ENCODE measurements around the gene PPP1R26.
A peak's percentile ranks its signal among the peaks of the same experiment; 100 is the strongest.

PPP1R26 gene

DNA sequence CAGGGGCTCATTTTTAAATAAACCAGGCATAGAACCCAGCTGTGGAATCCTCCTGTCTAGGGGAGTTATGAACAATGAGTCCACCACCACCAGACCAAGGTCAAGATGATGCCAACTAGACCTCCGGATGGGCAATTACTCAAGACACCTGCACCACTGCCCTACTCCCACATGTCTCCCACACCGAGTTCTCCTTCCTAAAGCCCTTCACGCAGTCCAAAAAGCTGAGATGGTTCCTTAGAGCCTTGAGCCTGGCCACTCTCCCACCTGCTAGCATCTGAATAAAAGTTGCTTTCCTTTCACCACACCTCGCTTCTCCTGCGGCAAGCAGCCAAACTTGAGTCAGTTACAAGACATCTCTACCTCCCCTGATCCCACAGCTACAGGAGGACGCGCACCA is 15.4 kb upstream of the PPP1R26 start:
- DNase-seq (ENCODE audit: low read depth in 2 of 2): no peak

DNA sequence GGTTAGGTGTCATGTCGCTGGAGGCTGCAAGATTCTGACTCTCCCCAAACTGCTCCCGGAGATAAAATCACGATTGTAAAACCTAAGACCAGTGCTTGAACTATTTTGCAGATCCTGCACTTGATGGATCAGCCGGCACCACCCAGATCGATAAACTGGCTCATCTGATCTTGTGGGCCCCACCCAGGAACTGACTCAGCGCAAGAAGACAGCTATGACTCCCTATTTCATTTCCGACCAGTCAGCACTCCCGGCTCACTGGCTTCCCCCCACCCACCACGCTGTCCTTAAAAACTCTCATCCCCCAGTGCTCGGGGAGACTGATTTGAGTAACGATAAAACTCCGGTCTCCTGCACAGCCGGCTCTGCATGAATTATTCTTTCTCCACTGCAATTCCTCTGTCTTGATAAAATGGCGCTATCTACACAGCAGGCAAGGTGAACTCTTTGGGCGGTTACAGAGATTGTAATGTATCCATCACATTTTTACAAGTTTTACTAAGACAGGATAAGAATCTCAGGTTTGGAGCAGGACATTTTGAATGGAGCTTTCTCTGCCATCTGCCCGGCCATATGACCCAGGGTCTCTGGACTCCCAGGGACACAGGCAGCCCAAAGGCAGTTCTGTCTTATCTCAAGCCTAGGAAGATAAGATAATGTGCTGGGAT is 10.6 kb upstream of the PPP1R26 start:
- DNase-seq (ENCODE audit: low read depth in 2 of 2): peak in 1 of 2 donors; percentile 25

DNA sequence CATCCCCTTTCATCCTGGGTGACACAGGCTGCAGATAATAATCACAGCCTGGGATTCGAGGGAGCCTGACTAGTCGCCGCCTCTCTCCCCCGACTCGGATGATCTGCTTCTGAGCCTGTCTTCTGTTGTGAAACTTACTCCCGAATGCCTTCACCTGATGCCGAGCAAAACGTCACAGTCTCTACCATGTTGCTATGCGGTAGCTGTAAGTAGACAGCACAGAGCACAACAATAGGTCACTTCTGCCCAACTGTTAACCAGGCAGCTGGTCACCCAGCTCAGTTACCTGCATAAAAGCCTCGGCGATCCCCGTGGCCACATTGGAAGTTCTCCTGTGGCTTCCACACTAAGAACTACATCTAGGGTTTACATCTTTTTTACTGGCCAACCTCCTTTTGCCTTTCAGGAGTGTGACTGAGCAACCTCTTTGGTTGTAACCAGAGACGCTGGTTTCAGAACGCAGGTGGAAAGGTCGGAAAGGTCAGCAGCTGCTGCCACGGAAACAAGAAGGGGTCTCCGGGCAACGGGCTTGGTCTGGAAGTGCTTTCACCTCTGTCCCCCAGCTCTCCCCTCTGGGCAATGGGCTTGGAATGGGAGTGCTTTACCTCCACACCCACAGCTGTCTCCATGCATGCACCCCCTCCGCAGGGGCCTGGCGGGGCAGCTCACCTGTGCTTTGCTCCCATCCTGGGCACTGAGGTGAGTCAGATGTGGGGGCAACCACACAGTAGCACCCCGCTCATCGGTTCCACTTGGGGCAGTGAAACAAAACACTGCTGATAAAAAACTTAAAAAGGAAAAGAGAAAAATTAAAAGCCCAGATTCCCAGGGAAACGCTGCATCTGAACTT is 7.6 kb upstream of the PPP1R26 start:
- DNase-seq (ENCODE audit: low read depth in 2 of 2): no peak

DNA sequence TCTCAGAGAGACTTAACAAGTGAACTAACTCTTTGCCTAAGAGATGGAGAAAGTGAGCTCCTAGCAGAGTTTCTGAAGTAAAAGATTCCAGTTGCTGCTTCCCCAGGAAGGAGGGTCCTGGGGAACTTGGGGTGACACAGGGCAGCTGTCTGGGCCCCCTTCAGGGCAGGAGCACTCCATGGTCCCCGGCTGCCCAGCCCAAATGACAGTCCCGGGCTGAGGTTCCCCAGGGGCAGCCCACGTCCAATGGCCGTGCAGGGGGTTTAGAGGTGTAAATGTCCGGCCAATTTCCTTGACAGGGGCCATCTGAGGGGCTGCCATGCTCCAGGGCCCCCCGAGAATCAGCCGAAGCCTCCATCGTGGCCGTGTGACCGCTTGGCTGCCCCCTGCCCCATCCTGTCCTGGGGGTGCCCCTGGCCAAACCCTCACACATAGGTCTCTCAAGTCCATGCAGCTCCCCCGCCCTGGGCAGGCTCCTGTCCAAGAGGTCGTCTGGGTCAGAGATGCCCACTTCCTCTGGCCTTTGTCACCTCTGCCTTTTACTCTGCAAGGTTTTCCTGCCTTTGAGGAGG is 5.5 kb upstream of the PPP1R26 start:
- DNase-seq (ENCODE audit: low read depth in 2 of 2): no peak

DNA sequence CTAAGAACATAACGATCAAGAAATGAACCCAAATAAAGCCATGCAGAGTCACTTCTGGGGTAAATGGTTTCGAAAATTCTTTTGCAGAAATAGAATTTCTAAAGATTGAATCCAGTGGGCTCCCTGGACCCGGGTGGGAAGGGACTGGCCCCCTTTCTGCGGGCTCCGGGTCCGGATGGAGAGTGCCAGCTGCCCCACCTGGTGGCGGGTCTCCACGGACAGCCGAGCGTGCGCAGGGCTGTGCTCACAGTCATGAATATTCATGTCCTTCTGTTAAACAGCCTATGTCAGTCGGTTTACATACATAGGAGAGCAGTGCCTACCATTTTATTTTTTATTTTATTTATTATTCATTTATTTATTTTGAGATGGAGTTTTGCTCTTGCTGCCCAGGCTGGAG is 4.7 kb upstream of the PPP1R26 start:
- no peak for DNase-seq (ENCODE audit: low read depth in 2 of 2)

DNA sequence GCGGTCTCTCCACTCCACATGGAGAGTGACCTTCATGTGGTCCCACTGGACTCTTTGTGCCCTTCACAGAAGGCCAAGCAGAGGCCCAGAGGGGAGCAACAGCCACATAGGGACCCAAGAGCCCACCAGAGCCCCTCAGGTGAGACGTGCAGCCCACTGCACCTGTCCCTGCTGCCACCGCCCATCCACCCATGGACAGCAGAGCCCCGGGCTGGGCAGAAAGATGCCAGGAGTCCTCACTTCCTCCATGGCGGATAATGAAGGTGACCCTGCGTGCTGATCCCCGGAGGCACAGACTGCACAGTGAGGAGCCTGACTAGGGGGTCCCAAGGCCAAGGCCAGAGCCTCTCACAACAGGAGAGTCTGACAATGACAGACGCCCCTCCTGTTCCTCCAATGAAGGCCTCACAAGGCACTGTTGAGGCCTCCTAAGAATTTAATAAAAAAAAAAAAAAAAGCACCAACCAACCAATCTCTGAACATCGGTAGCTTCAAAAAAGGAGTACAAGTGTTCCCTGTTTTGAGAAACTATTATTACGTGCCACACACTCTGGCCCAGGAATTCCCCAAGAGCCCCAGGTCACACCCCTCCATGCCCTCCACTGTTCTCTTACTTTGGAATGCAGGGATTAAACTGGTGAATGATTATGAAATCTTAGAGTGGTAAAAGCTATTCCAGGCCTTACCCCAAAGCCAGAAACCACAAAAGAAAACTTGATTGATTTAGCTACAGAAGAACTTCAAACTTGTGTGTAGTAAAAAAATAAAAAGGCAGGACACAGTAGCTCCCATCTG is 2.8 kb upstream of the PPP1R26 start:
- no peak for DNase-seq (ENCODE audit: low read depth in 2 of 2)

DNA sequence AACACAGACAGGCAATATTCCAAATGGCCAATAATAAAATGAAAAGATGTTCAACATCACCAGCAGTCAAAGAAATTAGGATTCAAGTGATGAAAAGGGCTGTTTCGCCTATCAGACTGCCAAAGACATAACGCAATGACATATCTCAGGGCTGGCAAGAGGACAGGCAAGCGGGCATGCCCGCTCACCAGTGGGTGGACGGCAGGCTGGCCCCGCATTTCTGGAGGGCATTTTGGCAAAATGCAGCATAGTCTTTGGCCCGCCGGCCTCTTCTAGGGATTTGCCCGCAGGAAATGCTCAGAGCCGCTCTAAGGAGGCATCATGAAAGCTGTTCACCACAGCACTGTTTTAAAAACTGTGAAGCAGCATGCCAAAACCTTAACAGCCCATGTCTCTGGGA is 1.4 kb upstream of the PPP1R26 start:
- no peak for DNase-seq (ENCODE audit: low read depth in 2 of 2)

DNA sequence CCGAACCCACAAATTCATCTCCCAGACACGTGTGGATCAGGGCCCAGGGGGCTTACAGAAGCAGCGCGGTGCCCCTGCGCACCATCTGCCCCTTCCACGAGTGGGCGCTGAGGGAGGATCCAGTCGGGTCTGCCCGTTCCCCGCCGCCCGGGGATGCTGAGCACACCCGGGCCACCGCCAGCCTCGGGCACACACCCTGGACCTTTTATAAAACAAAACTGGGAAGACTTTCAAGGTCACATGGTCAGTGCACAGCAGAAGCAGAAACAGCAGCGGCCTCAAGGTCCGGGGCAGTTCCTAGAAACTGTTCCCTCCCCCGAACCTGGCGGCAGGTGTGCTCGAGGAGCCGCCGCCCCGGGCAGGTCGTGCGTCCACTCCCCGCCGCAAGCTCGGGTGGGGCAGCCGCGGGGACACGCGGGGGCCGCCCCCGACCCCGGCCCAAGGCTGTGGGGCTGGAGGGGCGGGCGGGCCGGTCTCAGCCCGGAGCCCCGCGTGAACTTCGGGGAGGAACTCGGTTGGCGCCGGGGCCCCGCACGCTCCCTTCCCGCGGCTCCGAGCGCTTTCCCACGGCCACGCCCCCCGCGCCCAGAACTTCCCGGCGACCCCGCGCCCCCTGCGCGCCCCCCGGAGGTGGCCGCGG is 633 bp upstream of the PPP1R26 start:
- no peak for DNase-seq (ENCODE audit: low read depth in 2 of 2)

DNA sequence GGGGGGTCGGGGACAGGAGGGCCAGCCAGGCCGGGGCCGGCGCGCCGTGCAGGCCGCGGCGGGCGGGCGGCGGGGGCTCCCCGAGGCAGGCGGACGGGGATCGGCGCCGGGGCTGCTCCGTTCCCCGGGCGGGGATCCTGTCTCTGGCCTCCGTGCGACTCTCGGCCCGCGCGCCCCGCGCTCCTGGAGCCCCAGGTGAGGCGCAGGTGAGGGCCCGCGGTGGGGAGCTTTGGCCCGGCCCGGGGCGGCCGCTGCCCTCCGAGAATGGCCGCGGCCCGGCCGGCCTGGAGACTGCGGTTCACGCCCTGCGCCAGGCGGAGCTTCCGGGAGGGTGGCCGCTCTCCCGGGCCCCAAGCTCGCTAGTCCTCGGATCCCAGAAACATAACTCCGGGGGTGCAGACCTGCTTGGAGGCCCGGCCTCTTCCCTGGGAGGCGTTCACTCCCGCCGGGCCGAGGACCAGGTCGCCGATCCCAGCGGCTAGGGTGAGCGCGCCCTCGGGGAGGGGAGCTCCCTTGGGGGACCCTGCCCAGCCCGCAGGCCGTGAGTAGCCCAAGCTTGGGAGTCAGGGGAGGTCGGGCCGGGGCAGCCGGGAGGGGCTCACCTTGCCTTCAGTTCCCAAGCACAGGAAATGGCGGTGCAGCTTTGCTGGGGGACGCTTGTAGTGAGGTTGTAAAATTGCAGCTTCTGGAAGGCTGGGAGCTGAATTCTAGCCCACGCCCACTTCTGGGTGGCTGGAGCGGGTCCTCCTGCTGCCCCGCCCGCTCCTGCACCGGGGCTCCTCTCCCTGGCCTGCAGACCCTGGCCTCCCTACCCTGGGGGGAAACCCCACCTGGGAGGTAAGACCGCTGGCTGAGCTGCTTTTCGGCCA is 723 bp downstream of the PPP1R26 start:
- no peak for DNase-seq (ENCODE audit: low read depth in 2 of 2)

DNA sequence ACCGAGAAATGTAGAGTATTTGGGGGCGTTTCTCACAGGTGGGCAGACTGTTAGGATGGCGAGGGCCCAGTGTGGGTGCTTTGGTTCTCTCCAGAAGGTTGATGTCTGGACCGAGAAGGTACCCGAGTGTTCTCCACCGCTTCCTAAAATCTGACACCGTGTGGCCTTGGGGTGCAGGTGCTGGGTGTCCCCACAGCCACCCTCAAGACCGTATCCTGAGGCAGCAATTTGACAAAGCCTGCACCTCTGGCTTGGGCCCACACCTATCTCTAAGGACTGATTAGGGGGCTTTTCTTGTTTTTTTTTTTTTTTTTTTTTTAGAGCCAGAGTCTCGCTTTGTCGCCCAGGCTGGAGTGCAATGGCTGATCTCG is 1.3 kb downstream of the PPP1R26 start:
- no peak for DNase-seq (ENCODE audit: low read depth in 2 of 2)

DNA sequence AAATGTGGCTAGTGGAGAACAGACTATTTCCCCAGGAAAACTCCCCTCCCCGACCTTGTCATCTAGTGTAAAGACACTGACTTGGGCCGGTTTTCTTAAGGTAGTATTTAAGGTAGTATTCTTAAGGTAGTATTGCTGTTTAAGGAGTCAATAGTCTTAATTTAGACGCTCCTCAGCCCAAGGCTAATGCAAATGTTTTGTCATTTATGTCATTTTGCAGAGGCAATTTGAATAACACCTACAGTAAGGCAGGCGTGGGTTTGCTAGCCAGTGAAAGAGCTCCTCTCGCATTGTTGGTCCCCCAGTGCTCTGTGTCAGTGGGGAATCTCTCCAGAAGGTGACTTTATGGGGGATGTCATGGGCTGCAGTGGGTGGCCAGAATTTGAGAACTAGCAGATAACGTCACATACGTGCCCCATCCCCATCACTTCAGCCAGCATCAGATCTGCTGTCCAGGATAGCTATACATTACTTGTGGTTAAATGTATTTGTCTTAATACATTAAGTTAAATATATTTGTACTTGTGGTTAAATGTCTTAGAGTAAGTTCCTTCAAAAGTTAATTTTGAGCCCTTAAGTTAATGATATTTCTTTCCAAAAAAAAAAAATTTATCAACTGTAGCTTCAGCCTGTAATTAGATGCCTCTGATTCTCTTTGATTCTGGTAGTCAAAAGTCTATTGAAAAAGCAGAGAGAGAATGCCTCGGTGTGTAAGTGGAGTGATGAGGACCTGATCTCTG is 2.6 kb downstream of the PPP1R26 start:
- DNase-seq (ENCODE audit: low read depth in 2 of 2): no peak

DNA sequence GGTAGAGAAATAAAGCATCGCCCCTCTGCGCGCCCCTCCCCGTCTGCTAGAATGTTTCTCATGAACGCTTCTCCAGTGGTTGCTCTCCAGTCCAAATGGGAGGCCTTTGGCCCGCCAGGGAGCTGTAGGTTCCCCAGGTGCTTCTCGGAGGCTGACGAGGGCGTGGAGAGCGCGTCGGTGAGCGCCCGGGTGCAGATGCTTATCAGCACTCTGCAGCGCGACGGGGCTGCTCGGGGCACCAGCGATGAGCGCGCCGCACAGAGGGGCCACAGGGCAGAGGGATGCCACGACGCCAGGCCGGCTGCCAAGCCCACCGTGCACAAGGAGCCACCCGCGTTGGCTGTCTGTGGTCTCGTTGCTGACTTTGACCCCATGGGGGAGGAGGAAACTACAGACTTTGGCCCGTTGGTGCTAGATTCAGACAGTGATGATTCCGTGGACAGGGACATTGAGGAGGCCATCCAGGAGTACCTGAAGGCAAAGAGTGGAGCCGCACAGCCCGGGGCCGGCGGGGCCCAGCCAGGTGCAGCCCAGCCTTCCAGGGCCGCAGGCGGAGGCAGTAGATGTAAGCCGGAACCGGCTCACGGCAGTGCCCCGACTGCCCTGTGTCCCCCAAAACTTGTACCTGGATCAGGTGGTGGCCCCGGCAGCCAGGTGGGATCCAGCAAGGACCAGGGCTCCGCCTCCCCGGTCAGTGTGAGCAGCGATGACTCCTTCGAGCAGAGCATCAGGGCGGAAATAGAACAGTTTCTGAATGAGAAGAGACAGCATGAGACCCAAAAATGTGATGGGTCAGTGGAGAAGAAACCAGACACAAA is 5.1 kb downstream of the PPP1R26 start:
- no peak for DNase-seq (ENCODE audit: low read depth in 2 of 2)

DNA sequence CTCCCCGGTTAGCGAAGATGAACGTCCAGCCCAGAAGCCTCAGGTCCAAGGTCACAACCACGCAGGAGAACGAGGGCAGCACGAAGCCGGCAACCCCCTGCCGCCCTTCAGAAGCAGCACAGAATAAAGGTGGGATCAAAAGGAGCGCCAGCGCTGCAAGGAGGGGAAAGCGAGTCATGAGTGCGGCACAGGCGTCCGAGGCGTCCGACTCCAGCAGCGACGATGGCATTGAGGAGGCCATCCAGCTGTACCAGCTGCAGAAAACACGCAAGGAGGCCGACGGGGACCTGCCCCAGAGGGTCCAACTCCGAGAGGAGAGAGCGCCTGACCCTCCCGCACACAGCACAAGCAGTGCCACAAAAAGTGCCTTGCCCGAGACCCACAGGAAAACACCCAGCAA is 5.8 kb downstream of the PPP1R26 start:
- no peak for DNase-seq (ENCODE audit: low read depth in 2 of 2)

DNA sequence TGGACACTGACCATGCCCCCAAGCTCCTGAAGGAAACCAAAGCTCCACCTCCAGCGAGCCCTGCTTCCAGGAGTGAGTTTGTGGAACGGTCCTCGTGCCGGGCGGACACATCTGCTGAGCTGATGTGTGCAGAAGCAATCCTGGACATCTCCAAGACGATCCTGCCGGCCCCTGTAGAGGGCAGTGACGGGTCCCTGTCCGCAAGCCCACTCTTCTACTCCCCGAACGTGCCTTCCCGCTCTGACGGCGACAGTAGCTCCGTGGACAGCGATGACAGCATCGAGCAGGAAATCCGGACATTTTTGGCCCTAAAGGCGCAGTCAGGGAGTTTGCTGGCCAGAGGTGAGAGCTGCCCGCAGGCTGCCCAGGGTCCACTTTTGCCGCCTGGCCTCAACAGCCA is 6.2 kb downstream of the PPP1R26 start:
- DNase-seq (ENCODE audit: low read depth in 2 of 2): no peak

DNA sequence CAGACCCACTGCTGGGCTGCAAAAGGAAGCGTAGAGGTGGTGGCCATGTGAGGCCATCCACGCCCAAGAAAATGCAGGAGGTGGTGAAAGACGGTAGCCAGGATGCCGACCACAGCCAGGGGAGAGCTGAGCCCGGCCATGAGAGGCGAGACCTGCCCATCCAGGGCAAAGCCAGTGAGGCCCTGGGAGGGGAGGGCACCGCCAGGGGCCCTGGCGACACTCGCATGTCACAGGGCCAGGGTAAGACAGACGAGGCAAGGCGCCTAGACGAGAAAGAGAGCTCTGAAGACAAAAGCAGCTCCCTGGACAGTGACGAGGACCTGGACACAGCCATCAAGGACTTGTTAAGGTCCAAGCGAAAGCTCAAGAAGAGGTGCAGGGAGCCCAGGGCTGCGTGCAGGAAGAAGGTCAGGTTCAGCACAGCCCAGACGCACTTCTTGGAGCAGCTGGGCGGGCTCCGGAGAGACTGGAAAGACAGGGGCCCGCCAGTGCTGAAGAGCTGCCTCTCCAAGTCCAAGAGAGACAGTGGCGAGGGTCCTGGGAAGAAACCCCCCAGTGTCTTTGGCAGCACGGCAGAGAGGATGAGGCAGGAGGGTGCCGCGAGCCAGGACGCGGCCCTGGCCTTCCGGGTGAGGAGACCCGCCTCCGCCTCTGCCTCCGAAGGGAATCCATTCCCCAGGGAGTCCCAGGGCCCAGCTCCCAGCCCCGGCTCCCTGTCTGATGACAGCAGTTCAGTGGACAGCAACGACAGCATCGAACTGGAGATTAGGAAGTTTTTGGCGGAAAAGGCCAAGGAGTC is 6.9 kb downstream of the PPP1R26 start:
- no peak for DNase-seq (ENCODE audit: low read depth in 2 of 2)

DNA sequence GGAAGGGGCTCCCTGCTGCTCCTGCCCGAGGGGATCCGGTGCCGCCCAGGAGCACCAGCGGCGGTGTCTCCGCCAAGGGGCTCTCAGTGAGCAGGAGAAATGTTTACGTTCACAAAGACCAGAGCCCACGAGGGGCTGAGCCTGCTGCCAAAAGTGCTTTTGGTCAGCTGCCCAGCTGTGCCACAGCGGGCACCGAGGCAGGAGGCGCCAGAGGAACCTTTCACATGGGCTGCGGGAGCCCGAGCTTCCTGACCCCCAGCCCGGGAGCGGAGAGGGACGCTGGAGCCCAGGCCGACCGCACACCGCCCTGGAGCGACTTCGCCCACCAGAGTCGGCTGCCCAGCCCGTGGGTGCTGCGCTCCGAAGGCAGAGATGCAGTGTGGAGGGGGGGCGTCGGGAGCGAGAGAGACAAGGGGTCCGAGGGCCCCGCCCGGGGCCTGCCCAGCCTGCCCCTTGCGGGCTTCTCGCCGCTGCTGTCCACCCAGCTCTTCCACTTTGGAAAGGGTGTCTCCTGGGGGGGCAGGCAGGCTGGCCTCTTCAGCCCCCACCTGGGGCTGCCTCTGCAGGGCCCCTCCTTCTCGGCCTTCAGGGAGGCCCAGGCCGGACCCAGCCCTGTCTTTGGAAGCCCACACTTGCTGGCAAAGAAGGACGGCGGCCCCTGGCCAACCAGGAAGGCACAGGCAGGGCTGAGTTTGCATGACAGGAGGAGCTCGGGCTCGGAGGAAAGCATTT is 7.9 kb downstream of the PPP1R26 start:
- no peak for DNase-seq (ENCODE audit: low read depth in 2 of 2)

DNA sequence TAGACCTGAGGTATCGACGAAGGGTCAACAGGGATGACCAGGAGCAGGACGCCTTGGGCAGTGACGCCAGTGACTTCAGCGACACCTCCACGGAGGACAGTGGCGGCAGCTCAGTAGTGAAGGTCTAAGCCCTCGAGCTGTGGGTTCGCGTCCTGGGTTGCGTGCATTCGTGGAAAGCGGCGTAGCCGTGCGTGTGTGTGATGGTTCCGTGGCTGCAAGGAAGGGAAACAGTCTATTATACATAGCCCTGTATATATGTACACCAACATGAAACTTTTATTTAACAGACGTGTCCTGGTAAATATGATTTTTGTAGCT is 8.4 kb downstream of the PPP1R26 start:
- no peak for DNase-seq (ENCODE audit: low read depth in 2 of 2)

DNA sequence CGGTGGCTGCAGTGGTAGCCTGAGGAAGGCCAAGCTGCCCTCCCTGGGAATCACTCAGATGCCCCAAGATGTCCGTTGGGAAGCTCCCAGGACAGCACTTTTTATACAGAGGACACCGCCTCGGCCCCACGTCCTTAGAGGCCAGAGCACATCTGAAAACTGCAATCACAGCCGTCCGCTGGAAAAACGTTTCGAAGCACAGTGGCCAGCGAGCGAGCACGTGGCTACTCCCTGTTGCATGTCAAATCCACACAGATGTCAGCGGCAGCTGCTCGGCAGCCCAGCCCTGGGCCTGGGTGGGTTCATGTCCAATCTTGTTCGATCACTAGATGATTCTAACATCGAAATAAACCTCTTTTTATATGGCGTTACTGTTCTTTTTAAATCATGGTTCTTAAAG is 8.9 kb downstream of the PPP1R26 start:
- DNase-seq (ENCODE audit: low read depth in 2 of 2): no peak
